ENCODE measurements around the gene CLDN4.
"Not testable (repeated sequence)": the region's sequence is repeated elsewhere in the genome, so short reads cannot be mapped to it uniquely, and the experiment has no call there.

CLDN4 gene, protein sequence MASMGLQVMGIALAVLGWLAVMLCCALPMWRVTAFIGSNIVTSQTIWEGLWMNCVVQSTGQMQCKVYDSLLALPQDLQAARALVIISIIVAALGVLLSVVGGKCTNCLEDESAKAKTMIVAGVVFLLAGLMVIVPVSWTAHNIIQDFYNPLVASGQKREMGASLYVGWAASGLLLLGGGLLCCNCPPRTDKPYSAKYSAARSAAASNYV

GRCh38 chr7:73830681-73831583 lies at the start of gene CLDN4:
TSS of gene CLDN4 (plus strand) at chr7:73830996. CDS start at chr7:73831202, 206 bp downstream.
- no peak for DNase-seq

- no peak for DNase-seq
Observed at GRCh38 chr7:73786588-73786987, 44.2 kb upstream of the CLDN4 start.

- not testable (repeated sequence) for DNase-seq
Observed at GRCh38 chr7:73787786-73788048, 43.1 kb upstream of the CLDN4 start.

GRCh38 chr7:73789051-73789450 lies 41.7 kb upstream of the CLDN4 start:
- no peak for DNase-seq

- not testable (repeated sequence) for DNase-seq
Observed at GRCh38 chr7:73791170-73791690, 39.6 kb upstream of the CLDN4 start.

GRCh38 chr7:73795188-73795587 lies 35.6 kb upstream of the CLDN4 start:
- DNase-seq: not testable (repeated sequence)

DNA sequence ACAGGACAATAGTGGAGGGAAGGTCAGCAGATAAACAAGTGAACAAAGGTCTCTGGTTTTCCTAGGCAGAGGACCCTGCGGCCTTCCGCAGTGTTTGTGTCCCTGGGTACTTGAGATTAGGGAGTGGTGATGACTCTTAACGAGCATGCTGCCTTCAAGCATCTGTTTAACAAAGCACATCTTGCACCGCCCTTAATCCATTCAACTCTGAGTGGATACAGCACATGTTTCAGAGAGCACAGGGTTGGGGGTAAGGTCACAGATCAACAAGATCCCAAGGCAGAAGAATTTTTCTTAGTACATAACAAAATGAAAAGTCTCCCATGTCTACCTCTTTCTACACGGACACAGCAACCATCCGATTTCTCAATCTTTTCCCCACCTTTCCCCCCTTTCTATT lies 34.1 kb upstream of the CLDN4 start:
- DNase-seq: not testable (repeated sequence)

- DNase-seq: not testable (repeated sequence)
Observed at GRCh38 chr7:73797176-73797575, 33.6 kb upstream of the CLDN4 start.

GRCh38 chr7:73799282-73800141 lies 31.3 kb upstream of the CLDN4 start:
- no peak for DNase-seq

GRCh38 chr7:73801577-73801976 lies 29.2 kb upstream of the CLDN4 start:
- DNase-seq: no peak

DNA sequence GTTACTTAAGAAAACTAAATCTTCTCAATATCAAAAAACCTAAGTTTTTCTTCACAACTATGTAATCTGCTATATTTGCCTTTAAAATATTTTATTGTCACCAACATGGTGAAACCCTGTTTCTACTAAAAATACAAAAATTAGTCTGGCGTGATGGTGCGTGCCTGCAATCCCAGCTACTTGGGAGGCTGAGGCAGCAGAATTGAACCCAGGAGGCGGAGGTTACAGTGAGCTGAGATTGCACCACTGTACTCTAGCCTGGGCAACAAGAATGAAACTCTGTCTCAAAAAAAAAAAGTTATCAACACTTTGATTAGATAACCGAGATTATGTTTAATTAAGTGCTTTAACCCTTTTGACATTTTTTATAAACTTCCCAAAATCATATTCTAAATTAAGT lies 28.3 kb upstream of the CLDN4 start:
- DNase-seq: no peak

DNA sequence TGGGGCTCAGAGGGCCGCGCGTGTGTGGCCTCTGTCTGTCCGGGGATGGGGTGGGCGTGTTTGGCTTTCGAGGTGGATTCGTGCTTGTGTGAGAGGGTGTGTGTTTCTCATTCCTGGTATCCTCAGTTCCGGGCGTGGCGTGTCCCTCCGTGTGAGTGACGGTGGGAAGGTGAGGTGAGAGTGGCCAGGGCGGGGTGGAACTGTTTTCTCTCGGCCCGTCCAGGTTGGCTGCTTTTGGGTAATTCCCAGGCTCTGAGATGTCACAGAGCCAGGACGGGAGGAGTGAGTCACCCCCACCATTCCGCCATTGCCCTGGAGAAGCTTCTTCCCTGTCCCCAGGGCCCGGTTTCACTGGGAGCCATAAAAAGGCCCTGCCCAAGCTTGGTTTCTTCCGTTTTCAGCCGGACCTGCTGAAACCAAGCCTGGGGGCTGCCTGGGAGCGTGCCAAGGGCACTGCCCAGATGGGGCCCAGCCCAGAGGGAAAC lies 21.3 kb upstream of the CLDN4 start:
- DNase-seq: no peak

DNA sequence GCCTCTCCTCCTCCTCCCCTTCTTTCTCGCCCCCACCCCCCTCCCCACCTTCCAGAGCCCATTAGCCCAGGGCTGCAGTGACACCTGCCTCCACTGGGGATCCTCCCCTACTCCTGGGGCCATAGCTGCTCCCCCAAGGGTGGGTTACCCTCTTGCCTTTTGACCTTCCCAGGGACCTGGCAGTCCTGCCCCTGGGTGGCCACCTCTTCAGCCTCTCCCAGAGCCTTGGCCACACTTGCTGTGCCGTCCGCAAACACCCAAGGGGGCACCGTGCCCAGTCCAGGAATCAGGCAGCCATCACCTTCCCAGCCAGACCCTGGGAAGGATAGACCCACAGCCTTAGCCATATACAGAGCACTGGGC lies 19.8 kb upstream of the CLDN4 start:
- no peak for DNase-seq

- DNase-seq: peak; percentile 31 to 66
Observed at GRCh38 chr7:73811760-73812168, 19.0 kb upstream of the CLDN4 start.

DNA sequence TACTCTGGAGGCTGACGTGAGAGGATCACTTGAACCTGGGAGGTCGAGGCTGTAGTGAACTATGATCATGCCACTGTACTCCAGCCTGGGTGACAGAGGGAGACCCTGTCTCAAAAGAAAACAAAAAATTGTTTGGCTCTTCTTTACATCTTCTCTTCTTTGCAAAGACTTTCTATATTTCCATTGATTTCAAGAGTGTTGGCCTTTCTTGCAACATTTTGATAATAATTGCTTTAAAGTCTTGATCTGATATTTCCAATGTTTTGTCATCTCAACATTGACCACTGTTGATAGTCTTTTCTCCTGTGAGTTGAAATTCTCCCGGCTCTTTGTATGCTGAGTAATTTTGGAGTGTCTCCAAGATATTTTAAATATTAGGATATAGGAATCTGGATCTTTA lies 17.8 kb upstream of the CLDN4 start:
- no peak for DNase-seq

DNA sequence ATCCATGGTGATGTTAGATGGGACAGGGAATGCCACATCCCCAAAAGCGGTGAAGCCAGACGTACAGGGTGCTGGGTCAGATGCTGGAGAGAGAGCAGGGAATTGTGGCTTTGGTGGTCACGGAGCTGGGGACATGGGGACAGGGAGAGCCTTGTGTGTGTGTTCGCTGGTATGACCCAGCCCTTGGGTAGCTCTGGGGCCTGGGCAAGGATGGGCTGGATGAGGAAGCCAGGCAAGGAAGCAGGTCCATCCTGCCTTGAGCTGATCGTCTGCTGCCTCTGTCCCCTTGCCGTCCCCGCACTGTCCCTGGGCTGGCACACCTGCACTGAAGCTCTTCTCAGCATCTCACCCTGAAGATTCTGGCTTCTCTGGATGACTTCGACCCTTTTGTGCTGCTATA lies 15.4 kb upstream of the CLDN4 start:
- no peak for DNase-seq

DNA sequence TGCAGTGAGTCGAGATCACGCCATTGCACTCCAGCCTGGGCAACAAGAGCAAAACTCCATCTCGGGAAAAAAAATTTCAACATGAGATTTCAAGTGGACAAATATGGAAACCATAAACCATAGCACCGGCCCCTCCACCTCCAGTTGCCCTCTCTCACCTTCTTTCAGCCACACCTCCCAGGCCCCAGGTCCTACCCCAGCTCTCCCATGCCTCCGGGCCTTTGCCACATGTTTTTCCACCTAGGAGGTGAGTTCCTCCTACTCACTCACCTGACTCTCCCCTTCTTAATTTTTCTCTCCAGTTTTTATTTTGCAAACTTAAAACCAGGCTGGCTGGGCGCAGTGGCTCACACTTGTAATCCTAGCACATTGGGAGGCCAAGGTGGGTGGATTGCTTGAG lies 13.7 kb upstream of the CLDN4 start:
- DNase-seq: no peak

GRCh38 chr7:73820013-73820412 lies 10.8 kb upstream of the CLDN4 start:
- no peak for DNase-seq

GRCh38 chr7:73821597-73822285 lies 9.1 kb upstream of the CLDN4 start:
- DNase-seq: not testable (repeated sequence)

DNA sequence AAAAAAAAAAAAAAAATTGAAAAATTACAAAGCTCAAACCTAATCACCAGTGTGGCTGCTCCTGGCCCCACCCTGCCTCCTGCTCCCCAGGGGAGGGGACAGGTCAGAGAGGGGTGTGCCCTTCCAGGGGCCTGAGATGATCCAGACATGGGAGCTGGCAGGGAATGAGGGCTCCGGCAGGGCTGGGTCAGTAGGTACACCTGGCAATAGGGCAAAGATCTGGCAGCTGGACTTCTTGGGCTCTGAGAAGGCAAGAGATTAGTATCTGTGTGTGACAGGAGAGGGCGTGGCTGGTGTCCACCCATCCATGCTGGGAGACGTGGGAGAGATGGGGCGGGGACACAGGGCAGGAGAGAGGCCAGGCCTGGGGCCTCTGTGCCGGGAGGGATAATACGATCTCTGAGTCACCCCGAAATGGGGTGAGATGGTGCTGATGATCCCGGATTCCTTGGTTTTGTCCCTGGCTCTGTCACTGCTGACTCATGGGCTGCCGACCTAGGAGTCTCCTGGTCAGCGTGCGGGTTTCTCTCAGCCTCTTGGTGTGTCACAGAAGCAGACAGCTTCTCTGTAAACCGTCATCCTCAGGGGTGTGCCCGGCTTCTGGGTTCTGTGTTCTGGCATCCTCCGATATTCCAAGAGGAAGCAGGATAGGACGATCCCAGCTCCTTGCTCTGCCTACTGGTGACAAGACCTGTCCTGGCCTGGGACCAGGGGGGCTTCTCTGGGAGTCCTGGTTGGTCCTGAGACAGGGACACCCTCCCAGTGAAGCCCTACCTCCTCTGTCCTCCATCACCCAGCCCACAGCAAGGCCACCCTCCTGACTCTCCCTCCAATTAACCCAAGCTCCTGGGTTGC lies 8.2 kb upstream of the CLDN4 start:
- DNase-seq: no peak

DNA sequence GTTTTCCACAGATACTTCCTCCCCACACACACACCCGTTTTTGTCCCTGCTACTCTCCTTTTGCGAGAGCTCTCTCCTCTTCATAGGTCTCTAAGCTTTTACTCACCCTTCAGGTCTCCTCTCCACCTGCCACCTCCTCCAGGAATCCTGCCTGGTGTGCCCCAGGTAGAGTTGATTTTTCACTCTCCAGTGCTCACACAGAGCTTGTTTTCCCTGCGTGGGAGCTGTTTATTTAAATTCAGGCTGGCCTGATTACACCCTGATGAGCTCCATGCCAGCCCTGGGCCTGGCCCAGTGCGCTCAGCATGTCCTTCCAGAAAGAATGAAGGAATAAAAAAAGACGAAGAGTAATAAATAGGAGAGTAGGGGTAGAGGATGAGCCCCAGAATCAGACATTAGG lies 7.5 kb upstream of the CLDN4 start:
- no peak for DNase-seq
